Measurements from ENCODE around the gene CCR5AS.
A peak's percentile ranks its signal among the peaks of the same experiment; 100 is the strongest.

DNA sequence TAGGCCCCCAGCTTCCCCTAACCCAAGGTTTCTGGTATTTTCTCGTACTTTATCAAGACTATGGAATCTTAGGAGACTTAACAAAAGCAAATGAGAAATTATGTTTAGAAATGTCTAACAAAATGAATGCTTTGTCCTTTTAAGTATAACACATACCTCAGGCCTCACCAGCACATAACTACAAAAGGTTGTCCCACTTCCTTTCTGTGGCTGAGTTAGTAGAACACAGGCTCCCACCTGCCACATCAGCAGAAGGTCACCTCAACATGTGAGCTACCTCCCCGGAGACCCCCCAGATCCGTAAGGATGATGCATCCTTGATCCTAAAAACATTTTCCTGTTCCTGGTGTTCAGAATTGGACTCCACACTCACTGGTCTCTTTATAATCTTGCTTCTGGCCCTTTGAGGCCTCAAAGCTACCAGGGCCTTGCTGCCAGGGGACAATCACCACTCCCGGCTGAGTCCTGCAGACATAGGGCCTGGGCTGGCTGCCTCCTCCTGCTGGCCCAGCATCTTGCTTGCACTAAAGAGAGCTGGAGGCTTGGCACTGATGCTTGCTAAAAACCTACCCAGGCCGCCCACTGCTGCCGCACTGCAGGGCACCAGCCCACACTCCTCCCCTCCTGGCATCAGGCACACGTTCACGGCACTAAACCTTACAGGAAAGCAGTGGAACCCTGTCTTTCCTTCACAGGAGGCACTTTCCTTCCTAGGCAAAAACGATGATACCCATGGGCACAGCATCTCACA is 3.0 kb upstream of the CCR5AS start:
- TF ChIP-seq, protein P1, sequence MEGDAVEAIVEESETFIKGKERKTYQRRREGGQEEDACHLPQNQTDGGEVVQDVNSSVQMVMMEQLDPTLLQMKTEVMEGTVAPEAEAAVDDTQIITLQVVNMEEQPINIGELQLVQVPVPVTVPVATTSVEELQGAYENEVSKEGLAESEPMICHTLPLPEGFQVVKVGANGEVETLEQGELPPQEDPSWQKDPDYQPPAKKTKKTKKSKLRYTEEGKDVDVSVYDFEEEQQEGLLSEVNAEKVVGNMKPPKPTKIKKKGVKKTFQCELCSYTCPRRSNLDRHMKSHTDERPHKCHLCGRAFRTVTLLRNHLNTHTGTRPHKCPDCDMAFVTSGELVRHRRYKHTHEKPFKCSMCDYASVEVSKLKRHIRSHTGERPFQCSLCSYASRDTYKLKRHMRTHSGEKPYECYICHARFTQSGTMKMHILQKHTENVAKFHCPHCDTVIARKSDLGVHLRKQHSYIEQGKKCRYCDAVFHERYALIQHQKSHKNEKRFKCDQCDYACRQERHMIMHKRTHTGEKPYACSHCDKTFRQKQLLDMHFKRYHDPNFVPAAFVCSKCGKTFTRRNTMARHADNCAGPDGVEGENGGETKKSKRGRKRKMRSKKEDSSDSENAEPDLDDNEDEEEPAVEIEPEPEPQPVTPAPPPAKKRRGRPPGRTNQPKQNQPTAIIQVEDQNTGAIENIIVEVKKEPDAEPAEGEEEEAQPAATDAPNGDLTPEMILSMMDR (IDR thresholded peaks at IDR 0.05 in 8 of 11, conservative IDR thresholded peaks at IDR 0.05 in 3 of 11), result no peak
- peak in 1 of 3 donors; percentile 12 for TF ChIP-seq POLR2AphosphoS5 (IDR thresholded peaks at IDR 0.05)

All from spleen (tissue), 7 donors.